ENCODE measurements around the gene BNIP5.

DNA sequence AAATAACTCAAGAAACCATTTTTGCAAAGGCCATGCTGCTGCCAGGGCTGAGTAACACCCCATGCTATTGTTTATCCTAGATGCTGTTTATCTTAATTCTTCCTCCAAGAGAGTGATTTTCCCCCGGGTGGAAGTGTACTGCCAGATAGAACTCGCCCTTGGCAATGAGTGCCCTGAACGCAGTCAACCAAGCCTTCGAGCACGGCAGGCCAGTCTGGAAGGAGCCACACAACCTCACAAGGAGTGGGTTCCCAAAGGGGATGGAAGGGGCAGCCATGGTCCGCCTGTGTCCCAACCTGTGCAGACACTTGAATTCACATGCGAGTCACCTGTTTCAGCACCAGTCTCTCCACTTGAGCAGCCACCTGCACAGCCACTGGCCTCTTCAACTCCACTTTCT, 34.9 kb downstream of the BNIP5 start:
- TF ChIP-seq, protein P1, sequence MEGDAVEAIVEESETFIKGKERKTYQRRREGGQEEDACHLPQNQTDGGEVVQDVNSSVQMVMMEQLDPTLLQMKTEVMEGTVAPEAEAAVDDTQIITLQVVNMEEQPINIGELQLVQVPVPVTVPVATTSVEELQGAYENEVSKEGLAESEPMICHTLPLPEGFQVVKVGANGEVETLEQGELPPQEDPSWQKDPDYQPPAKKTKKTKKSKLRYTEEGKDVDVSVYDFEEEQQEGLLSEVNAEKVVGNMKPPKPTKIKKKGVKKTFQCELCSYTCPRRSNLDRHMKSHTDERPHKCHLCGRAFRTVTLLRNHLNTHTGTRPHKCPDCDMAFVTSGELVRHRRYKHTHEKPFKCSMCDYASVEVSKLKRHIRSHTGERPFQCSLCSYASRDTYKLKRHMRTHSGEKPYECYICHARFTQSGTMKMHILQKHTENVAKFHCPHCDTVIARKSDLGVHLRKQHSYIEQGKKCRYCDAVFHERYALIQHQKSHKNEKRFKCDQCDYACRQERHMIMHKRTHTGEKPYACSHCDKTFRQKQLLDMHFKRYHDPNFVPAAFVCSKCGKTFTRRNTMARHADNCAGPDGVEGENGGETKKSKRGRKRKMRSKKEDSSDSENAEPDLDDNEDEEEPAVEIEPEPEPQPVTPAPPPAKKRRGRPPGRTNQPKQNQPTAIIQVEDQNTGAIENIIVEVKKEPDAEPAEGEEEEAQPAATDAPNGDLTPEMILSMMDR (IDR thresholded peaks at IDR 0.05): no peak
- TF ChIP-seq POLR2A (IDR thresholded peaks at IDR 0.05): no peak

Data from testis (tissue), 2 donors.